ENCODE data around the gene PRPF19. TPM values are rescaled to one million over a fixed set of nuclear protein-coding genes. Genes with fewer than 3 reads are reported as not detected.

The PRPF19 gene
- total and polyA plus RNA-seq, 2 of the 13 experiments (the other 11 are each of a cell fraction or from before 2014, with no cell fraction given): 27.4 to 91.1 TPM

- WGBS (ENCODE audit: low lambda C conversion rate): 66% methylated on average over 17 of the region's 17 CpGs
- H3K27me3 ChIP-seq (ENCODE audit: control insufficient read depth in 1 of 2, insufficient read depth in 2 of 2, low read length in 2 of 2): no peaks in the 10 kb centered on the region
- DNase-seq (ENCODE audit: low spot score): no peak
- H3K4me3 ChIP-seq (replicated peaks in 1 of 3; ENCODE audit: insufficient read depth in 1 of 3, low read depth in 2 of 3, low read length in 3 of 3): no peak overlapping the region
- no peak for FAIRE-seq
- peaks cover 0 to 7% of the 10 kb centered on the region in 2 experiments; a peak in 3 of 5 replicates for H3K36me3 ChIP-seq (replicated peaks in 1 of 2; ENCODE audit: control insufficient read depth in 1 of 2, insufficient read depth in 2 of 2, low read length in 2 of 2)
- intact Hi-C loops (cut with micrococcal nuclease; ENCODE audit: unreplicated experiment): no loop called here
- in situ Hi-C loops (cut with HindIII; ENCODE audit: extremely low pct_ligation_motif_present, low pct_unique_long_range_greater_than_20kb): no loop called here
- H3K4me1 ChIP-seq (ENCODE audit: insufficient read depth, low read length): peaks cover 27% of the 10 kb centered on the region
- H2AFZ ChIP-seq (ENCODE audit: low read length): no peak overlapping the region
- H3K79me2 ChIP-seq (ENCODE audit: insufficient read depth, low read length): no peaks in the 10 kb centered on the region
- BruUV-seq (replicated peaks): no TSS peak
- no peak overlapping the region for H3K27ac ChIP-seq (ENCODE audit: extremely low read length, insufficient read depth, low read length)
- peak; percentile 36; the same call in 1 of the 2 replicates for TF ChIP-seq ZBTB38 (CRISPR knock-in tag; IDR thresholded peaks at IDR 0.05)
- TF ChIP-seq, protein P1, sequence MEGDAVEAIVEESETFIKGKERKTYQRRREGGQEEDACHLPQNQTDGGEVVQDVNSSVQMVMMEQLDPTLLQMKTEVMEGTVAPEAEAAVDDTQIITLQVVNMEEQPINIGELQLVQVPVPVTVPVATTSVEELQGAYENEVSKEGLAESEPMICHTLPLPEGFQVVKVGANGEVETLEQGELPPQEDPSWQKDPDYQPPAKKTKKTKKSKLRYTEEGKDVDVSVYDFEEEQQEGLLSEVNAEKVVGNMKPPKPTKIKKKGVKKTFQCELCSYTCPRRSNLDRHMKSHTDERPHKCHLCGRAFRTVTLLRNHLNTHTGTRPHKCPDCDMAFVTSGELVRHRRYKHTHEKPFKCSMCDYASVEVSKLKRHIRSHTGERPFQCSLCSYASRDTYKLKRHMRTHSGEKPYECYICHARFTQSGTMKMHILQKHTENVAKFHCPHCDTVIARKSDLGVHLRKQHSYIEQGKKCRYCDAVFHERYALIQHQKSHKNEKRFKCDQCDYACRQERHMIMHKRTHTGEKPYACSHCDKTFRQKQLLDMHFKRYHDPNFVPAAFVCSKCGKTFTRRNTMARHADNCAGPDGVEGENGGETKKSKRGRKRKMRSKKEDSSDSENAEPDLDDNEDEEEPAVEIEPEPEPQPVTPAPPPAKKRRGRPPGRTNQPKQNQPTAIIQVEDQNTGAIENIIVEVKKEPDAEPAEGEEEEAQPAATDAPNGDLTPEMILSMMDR (CRISPR knock-in tag; IDR thresholded peaks at IDR 0.05): peak; percentile 22; the same call in 1 of the 2 replicates
- no peak for TF ChIP-seq ZNF274 (CRISPR knock-in tag; IDR thresholded peaks at IDR 0.05)
- TF ChIP-seq ZBTB33 (CRISPR knock-in tag; IDR thresholded peaks at IDR 0.05): peak; percentile 82; the same call in 1 of the 2 replicates
- peak; percentile 19; the same call in 1 of the 2 replicates for TF ChIP-seq FOSL2 (CRISPR knock-in tag; IDR thresholded peaks at IDR 0.05)
- no peak overlapping the region for H3K9ac ChIP-seq (ENCODE audit: insufficient read depth, low read depth, low read length)
- peak overlapping the region; percentile 64; the same call in 1 of the 2 replicates for H3K4me2 ChIP-seq (ENCODE audit: low read depth, low read length)
- ChIA-PET CTCF (ENCODE audit: low intra/inter-chr PET ratio, low total read pairs) (no interaction called here), POLR2A (interaction anchor here (0.9 to 1.4 kb wide), 2 partner anchors 9 kb away, joined by 3 to 4 read pairs; partner anchors contain the start of genes PRPF19 and TMEM132A)
- H3K9me3 ChIP-seq (ENCODE audit: low read length): no peaks in the 10 kb centered on the region
- no peaks in the 10 kb centered on the region for H4K20me1 ChIP-seq (ENCODE audit: insufficient read depth, low read length)
- peak; percentile 37 for ATAC-seq
Observed at GRCh38 chr11:60915248-60915914, 9.0 kb upstream of the PRPF19 start.

Data from HepG2 (cell line).